GM12878 (cell line): ENCODE data around the gene PEX26. TPM values are rescaled to one million over a fixed set of nuclear protein-coding genes. Genes with fewer than 3 reads are reported as not detected.

ENCODE experiments used
- ATAC-seq: fragments of 200-7000 bp; cut with Tn5 transposase; 3 replicates; pipeline ENCODE4 v1.9.1; 2020; ENCODE audit warnings: mild to moderate bottlenecking, moderate library complexity
- BruUV-seq: library from RNA; stranded (reverse); fragments of 400-500 nt; replicated peaks from 2 replicates; lab custom pipeline; 2021; lab: Mats Ljungman, UMichigan
- CTCF ChIA-PET: fragments of 300-600 bp; sonication (Branson Sonifier 250); formaldehyde crosslinking; extraction: SDS; loops from one replicate; lab custom pipeline; 2021; ENCODE audit warnings: inconsistent platforms; lab: Yijun Ruan, JAX
- POLR2A ChIA-PET: fragments of 350-600 bp; formaldehyde crosslinking; extraction: SDS; loops from one replicate; lab custom pipeline; 2021; ENCODE audit warnings: inconsistent platforms; lab: Charles Lee
- RAD21 ChIA-PET: fragments of 300-600 bp; sonication (Branson Sonifier 250); formaldehyde crosslinking; loops from one replicate; lab custom pipeline; 2023; ENCODE audit warnings: antibody characterized with exemption; ENCODE audit not compliant: unreplicated experiment; lab: Charles Lee
- SMC1A ChIA-PET: fragments of 300-600 bp; sonication (Branson Sonifier 250); formaldehyde crosslinking; loops from one replicate; lab custom pipeline; 2023; ENCODE audit not compliant: unreplicated experiment, uncharacterized antibody; lab: Charles Lee
- DNase-seq: peaks from one replicate; pipeline ENCODE4 v3.0.0-alpha.2; 2011; ENCODE audit warnings: low read depth, low spot score
- FAIRE-seq: peaks from 3 replicates; lab custom pipeline; 2011; peaks lifted over from hg19 to GRCh38; lab: Jason Lieb, UNC
- H2AFZ ChIP-seq: 2 replicates; pipeline ENCODE4 v1.6.0; 2011; ENCODE audit warnings: low read depth, low read length, control low read depth; ENCODE audit not compliant: control insufficient read depth
- H3K27ac ChIP-seq: 2 replicates; pipeline ENCODE4 v1.5.1; 2011; ENCODE audit warnings: control low read depth; ENCODE audit not compliant: control insufficient read depth, insufficient read depth
- H3K27me3 ChIP-seq, 2 experiments: replicated peaks in 1 of 2; 2 replicates each; pipeline versions ENCODE4 v1.6.0 to v1.6.1; 2011; ENCODE audit warnings: low read length in 1 of 2; ENCODE audit not compliant: control insufficient read depth in 2 of 2, insufficient read depth in 2 of 2
- H3K36me3 ChIP-seq, 2 experiments: 2 replicates each; pipeline ENCODE4 v1.5.1; 2011; ENCODE audit warnings: low read length in 1 of 2; ENCODE audit not compliant: control insufficient read depth in 2 of 2, insufficient read depth in 2 of 2
- H3K4me1 ChIP-seq: 2 replicates; pipeline ENCODE4 v1.6.1; 2011; ENCODE audit warnings: mild to moderate bottlenecking, low read length, moderate library complexity, mixed read lengths; ENCODE audit not compliant: control insufficient read depth, insufficient read depth
- H3K4me2 ChIP-seq: 2 replicates; pipeline ENCODE4 v1.6.0; 2011; ENCODE audit warnings: control low read depth; ENCODE audit not compliant: control insufficient read depth, insufficient read depth
- H3K4me3 ChIP-seq: fragments of 200-600 bp; sonication (generic); 2 replicates; pipeline ENCODE4 v1.5.1; 2016
- H3K79me2 ChIP-seq: 2 replicates; pipeline ENCODE4 v1.6.0; 2011; ENCODE audit warnings: low read length; ENCODE audit not compliant: control insufficient read depth, insufficient read depth
- H3K9ac ChIP-seq: 2 replicates; pipeline ENCODE4 v1.8.0; 2011; ENCODE audit warnings: low read length, control low read depth, mixed read lengths; ENCODE audit not compliant: control insufficient read depth, insufficient read depth
- H3K9me3 ChIP-seq: replicated peaks from 3 replicates; pipeline ENCODE4 v1.5.1; 2011; ENCODE audit warnings: mild to moderate bottlenecking, low read length; ENCODE audit not compliant: control insufficient read depth, insufficient read depth
- H4K20me1 ChIP-seq: 2 replicates; pipeline ENCODE4 v1.6.0; 2011; ENCODE audit not compliant: control insufficient read depth, insufficient read depth
- ASH2L ChIP-seq: fragments of 300-600, 200-600 bp; sonication (generic); IDR thresholded peaks from 2 replicates; pipeline ENCODE4 v1.6.1; 2017; ENCODE audit warnings: low read depth, mild to moderate bottlenecking, borderline replicate concordance
- ATF7 ChIP-seq: fragments of 450-650 bp; IDR thresholded peaks from 2 replicates; pipeline ENCODE4 v1.6.1; 2016; ENCODE audit warnings: low read depth, mild to moderate bottlenecking
- FOXM1 ChIP-seq: IDR thresholded peaks from 2 replicates; pipeline ENCODE4 v1.6.1; 2012; ENCODE audit warnings: low read depth, mild to moderate bottlenecking, inconsistent platforms, low read length, moderate library complexity
- HCFC1 ChIP-seq: fragments of 150-350 bp; IDR thresholded peaks from 2 replicates; pipeline ENCODE4 v1.6.1; 2014; ENCODE audit warnings: low read length
- IKZF2 ChIP-seq, 2 experiments: fragments of 450-650 bp; IDR thresholded peaks; 2 replicates each; pipeline ENCODE4 v1.6.1; 2017; ENCODE audit warnings: mild to moderate bottlenecking in 2 of 2, moderate library complexity in 2 of 2
- NBN ChIP-seq: fragments of 450-650 bp; IDR thresholded peaks from 2 replicates; pipeline ENCODE4 v1.6.1; 2016
- POU2F2 ChIP-seq: IDR thresholded peaks from 3 replicates; pipeline ENCODE4 v1.6.1; 2011; ENCODE audit warnings: low read depth, mild to moderate bottlenecking, low read length, borderline replicate concordance
- RAD21 ChIP-seq: IDR thresholded peaks from 2 replicates; pipeline ENCODE4 v1.6.1; 2011; ENCODE audit warnings: mild to moderate bottlenecking, low read depth, low read length, moderate library complexity; ENCODE audit not compliant: insufficient read depth
- RBBP5 ChIP-seq: fragments of 200-600 bp; sonication (generic); conservative IDR thresholded peaks from 2 replicates; pipeline ENCODE4 v1.6.1; 2016
- SMARCA5 ChIP-seq: fragments of 450-650 bp; IDR thresholded peaks from 2 replicates; pipeline ENCODE4 v1.6.1; 2017; ENCODE audit warnings: mild to moderate bottlenecking
- SMC3 ChIP-seq: IDR thresholded peaks from 2 replicates; pipeline ENCODE4 v1.6.1; 2011; ENCODE audit warnings: low read length, improper control_type of control experiment, borderline replicate concordance
- YY1 ChIP-seq: IDR thresholded peaks from 2 replicates; pipeline ENCODE4 v1.6.1; 2011; ENCODE audit warnings: low read depth, mild to moderate bottlenecking, low read length
- WGBS: methylation state at CpG from one replicate; pipeline ENCODE4 v1.1.6; 2016; ENCODE audit warnings: low lambda C conversion rate; ENCODE audit not compliant: insufficient replicate concordance, insufficient coverage; ENCODE audit errors: missing lambda C conversion rate; 5-methylcytosine and 5-hydroxymethylcytosine counted together
- in situ Hi-C: fragments of 300-500 bp; cut with MboI; formaldehyde crosslinking; loops from 9 replicates; pipeline ENCODE4 v1.14.3; 2018; ENCODE audit warnings: mixed read lengths
- intact Hi-C: fragments of 100-400 bp; cut with micrococcal nuclease; formaldehyde crosslinking; loops from one replicate; pipeline ENCODE4 v1.14.2; 2022; ENCODE audit not compliant: unreplicated experiment
- polyA plus RNA-seq, 11 experiments: library from polyadenylated mRNA; depleted of rRNA in 4 of 11; unstranded in 6 of 11; stranded (reverse) in 5 of 11; fragments of >200 nt; fragmentation: Nextera tagmentation in 4 of 11; fragmentation: Illumina TruSeq in 1 of 11; extraction: Ambion mirVana in 4 of 11; extraction: Trizol in 1 of 11; gene quantifications; 1 replicate in 1 of 11; 2 replicates in 10 of 11; pipeline versions ENCODE4 v1.2.1 to v1.2.3, GENCODE V29; 2011 to 2016; ENCODE audit warnings: inconsistent platforms in 2 of 11, missing spikeins in 2 of 11, low read depth in 1 of 11
- total RNA-seq, 4 experiments: library from RNA; depleted of rRNA in 3 of 4; stranded (reverse); fragments of >200 nt in 3 of 4; fragmentation: Illumina TruSeq in 1 of 4; extraction: Trizol in 1 of 4; gene quantifications; 2 replicates each; pipeline versions ENCODE4 v1.2.1 to v1.2.3, GENCODE V29; 2013 to 2021
- TF ChIP-seq, protein P1 (sequence below), 3 experiments: IDR thresholded peaks in 2 of 3; conservative IDR thresholded peaks in 1 of 3; 2 replicates each; pipeline ENCODE4 v1.5.1; 2011; ENCODE audit warnings: low read depth in 3 of 3, low read length in 3 of 3, mild to moderate bottlenecking in 3 of 3, control low read depth in 2 of 3, moderate library complexity in 2 of 3, inconsistent platforms in 1 of 3, mixed read lengths in 1 of 3; ENCODE audit not compliant: control insufficient read depth in 2 of 3, insufficient read depth in 1 of 3; ENCODE audit errors: extremely low read depth in 1 of 3
- TF ChIP-seq, protein P2 (sequence below): fragments of 450-650 bp; IDR thresholded peaks from 2 replicates; pipeline ENCODE4 v1.6.1; 2017; ENCODE audit warnings: mild to moderate bottlenecking, low read depth, inconsistent platforms; ENCODE audit not compliant: poor library complexity, severe bottlenecking
- TF ChIP-seq, protein P3 (sequence below): IDR thresholded peaks from 2 replicates; pipeline ENCODE4 v1.6.1; 2012; ENCODE audit warnings: low read length, inconsistent platforms
- TF ChIP-seq, protein P4 (sequence below): IDR thresholded peaks from 2 replicates; pipeline ENCODE4 v1.6.1; 2011; ENCODE audit warnings: borderline replicate concordance, low read depth, mild to moderate bottlenecking, moderate library complexity, mixed read lengths, low read length; ENCODE audit not compliant: insufficient read depth; ENCODE audit errors: extremely low read length

PEX26 gene
- total and polyA plus RNA-seq, 10 of the 15 experiments (the other 5 are each of a cell fraction or from before 2014, with no cell fraction given): 0.79 to 50.8 (median 22.4) TPM

DNA sequence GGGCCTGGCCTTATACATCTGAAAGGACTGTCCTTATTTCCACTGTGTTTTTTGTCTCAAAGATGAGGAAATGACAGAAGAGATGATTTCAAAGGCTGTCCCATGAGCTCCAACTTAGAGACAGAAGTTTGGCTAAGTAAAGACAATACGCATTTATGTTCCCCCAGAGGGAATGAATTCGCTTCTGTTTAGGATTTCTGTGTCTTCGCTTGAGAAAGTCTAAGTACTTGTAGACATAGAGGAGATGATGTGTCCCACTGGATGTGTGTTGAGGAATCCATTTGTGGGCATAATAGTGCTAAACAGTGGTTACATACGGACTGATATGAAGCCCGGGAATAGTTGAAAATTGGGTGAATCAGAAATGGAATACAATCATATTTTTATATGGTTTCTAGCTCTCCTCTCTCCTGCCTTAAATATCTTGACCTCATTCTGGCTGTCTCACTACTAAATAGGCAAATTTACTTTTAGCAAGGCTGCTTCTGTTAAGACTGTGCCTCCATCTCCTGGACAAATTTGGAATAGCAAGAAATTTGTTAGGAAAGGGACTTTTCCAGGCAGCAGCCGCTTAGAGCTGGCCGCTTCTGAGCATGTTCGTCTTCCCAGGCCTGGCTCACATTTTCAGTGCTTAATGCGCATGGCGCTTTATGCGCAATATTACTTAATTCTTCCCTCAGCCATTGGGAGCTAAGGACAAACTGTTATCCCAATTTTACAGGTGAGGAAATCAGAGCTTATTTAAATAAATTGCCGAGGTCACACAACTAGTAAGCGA is 1.9 kb upstream of the PEX26 start:
- in situ Hi-C loops: no loop called here
- FAIRE-seq: no peak
- peak; percentile 98 for TF ChIP-seq SMC3
- peak; percentile 88; the same call in 2 of the 3 replicates for TF ChIP-seq POU2F2
- TF ChIP-seq NBN: 0 out of 2 replicates have a peak, but pooled peaks have one; percentile 48
- TF ChIP-seq IKZF2 (IDR thresholded peaks at IDR 0.05): peak in 1 of 2 experiments; percentile 20; a peak in 2 of 4 replicates
- TF ChIP-seq, protein P1, sequence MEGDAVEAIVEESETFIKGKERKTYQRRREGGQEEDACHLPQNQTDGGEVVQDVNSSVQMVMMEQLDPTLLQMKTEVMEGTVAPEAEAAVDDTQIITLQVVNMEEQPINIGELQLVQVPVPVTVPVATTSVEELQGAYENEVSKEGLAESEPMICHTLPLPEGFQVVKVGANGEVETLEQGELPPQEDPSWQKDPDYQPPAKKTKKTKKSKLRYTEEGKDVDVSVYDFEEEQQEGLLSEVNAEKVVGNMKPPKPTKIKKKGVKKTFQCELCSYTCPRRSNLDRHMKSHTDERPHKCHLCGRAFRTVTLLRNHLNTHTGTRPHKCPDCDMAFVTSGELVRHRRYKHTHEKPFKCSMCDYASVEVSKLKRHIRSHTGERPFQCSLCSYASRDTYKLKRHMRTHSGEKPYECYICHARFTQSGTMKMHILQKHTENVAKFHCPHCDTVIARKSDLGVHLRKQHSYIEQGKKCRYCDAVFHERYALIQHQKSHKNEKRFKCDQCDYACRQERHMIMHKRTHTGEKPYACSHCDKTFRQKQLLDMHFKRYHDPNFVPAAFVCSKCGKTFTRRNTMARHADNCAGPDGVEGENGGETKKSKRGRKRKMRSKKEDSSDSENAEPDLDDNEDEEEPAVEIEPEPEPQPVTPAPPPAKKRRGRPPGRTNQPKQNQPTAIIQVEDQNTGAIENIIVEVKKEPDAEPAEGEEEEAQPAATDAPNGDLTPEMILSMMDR (IDR thresholded peaks at IDR 0.05 in 2 of 3, conservative IDR thresholded peaks at IDR 0.05 in 1 of 3; ENCODE audit: control insufficient read depth in 2 of 3, extremely low read depth in 1 of 3, insufficient read depth in 1 of 3, low read depth in 3 of 3, low read length in 3 of 3): peak; percentile 72 to 97 (median 79)
- TF ChIP-seq, protein P2, sequence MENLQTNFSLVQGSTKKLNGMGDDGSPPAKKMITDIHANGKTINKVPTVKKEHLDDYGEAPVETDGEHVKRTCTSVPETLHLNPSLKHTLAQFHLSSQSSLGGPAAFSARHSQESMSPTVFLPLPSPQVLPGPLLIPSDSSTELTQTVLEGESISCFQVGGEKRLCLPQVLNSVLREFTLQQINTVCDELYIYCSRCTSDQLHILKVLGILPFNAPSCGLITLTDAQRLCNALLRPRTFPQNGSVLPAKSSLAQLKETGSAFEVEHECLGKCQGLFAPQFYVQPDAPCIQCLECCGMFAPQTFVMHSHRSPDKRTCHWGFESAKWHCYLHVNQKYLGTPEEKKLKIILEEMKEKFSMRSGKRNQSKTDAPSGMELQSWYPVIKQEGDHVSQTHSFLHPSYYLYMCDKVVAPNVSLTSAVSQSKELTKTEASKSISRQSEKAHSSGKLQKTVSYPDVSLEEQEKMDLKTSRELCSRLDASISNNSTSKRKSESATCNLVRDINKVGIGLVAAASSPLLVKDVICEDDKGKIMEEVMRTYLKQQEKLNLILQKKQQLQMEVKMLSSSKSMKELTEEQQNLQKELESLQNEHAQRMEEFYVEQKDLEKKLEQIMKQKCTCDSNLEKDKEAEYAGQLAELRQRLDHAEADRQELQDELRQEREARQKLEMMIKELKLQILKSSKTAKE: peak; percentile 51
- TF ChIP-seq FOXM1: peak; percentile 70; the same call in 1 of the 2 replicates
- no peak for TF ChIP-seq ASH2L
- peak; percentile 99 for TF ChIP-seq RAD21
- peak; percentile 43; the same call in 1 of the 2 replicates for TF ChIP-seq YY1
- TF ChIP-seq ATF7: 0 out of 2 replicates have a peak, but pooled peaks have one; percentile 41
- no peak for TF ChIP-seq HCFC1
- TF ChIP-seq, protein P3, sequence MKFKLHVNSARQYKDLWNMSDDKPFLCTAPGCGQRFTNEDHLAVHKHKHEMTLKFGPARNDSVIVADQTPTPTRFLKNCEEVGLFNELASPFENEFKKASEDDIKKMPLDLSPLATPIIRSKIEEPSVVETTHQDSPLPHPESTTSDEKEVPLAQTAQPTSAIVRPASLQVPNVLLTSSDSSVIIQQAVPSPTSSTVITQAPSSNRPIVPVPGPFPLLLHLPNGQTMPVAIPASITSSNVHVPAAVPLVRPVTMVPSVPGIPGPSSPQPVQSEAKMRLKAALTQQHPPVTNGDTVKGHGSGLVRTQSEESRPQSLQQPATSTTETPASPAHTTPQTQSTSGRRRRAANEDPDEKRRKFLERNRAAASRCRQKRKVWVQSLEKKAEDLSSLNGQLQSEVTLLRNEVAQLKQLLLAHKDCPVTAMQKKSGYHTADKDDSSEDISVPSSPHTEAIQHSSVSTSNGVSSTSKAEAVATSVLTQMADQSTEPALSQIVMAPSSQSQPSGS: peak; percentile 64
- TF ChIP-seq SMARCA5: peak; percentile 34; the same call in 1 of the 2 replicates
- TF ChIP-seq RBBP5: no peak
- TF ChIP-seq, protein P4, sequence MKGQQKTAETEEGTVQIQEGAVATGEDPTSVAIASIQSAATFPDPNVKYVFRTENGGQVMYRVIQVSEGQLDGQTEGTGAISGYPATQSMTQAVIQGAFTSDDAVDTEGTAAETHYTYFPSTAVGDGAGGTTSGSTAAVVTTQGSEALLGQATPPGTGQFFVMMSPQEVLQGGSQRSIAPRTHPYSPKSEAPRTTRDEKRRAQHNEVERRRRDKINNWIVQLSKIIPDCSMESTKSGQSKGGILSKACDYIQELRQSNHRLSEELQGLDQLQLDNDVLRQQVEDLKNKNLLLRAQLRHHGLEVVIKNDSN: no peak

More for the DNA sequence above, 1.9 kb upstream of the PEX26 start:
- DNase-seq (no peak), ATAC-seq (peak; percentile 12)
- Histone ChIP-seq H3K27me3 (no peaks in the 10 kb centered on the region), H3K4me1 (peaks cover 11% of the 10 kb centered on the region), H3K4me2 (peak overlapping the region; percentile 90), H3K9me3 (no peaks in the 10 kb centered on the region), H3K27ac (peak overlapping the region; percentile 94), H3K9ac (peak overlapping the region; percentile 99), H4K20me1 (no peaks in the 10 kb centered on the region), H2AFZ (no peak overlapping the region), H3K79me2 (peaks cover 41% of the 10 kb centered on the region), H3K4me3 (peak overlapping the region; percentile 78), H3K36me3 (peaks cover 0 to 8% of the 10 kb centered on the region in 2 experiments; a peak in 1 of 4 replicates)
- ChIA-PET CTCF (interaction anchor here (0.6 to 7.4 kb wide), 84 partner anchors 9 to 904 kb away, joined by 3 to 167 read pairs (median 5); partner anchors contain the start of genes ATP6V1E1, BCL2L13, MICAL3 and TUBA8), RAD21 (interaction anchor here (0.6 to 4.9 kb wide), 66 partner anchors 10 to 517 kb away, joined by 3 to 78 read pairs (median 6); partner anchors contain the start of genes MICAL3, TUBA8 and USP18), POLR2A (interaction anchor here (0.6 to 2.8 kb wide), 9 partner anchors 10 to 245 kb away, joined by 3 to 27 read pairs (median 4); partner anchors contain the start of genes MICAL3 and USP18), SMC1A (interaction anchor here (0.8 to 10.0 kb wide), 66 partner anchors 8 to 519 kb away, joined by 3 to 98 read pairs (median 5); partner anchors contain the start of genes MICAL3 and USP18)
- no TSS peak for BruUV-seq
- intact Hi-C loops: loop anchor here (1.0 to 5.0 kb wide), 5 partner anchors 75 to 519 kb away; no protein-coding TSS in a partner anchor
- WGBS: 11% methylated on average over 13 of the region's 13 CpGs
